VCaP (cell line): Measurements from ENCODE around the gene SLC25A39.
"Not testable (repeated sequence)": the region's sequence is repeated elsewhere in the genome, so short reads cannot be mapped to it uniquely, and the experiment has no call there.

ENCODE experiments used
- H3K27ac ChIP-seq: fragments of 450-650 bp; 2 replicates; pipeline ENCODE4 v1.5.1; 2017
- TF ChIP-seq, protein P1 (sequence below): fragments of 450-650 bp; conservative IDR thresholded peaks from 2 replicates; pipeline ENCODE4 v1.5.1; 2017; ENCODE audit warnings: mild to moderate bottlenecking, moderate library complexity

Gene SLC25A39

DNA sequence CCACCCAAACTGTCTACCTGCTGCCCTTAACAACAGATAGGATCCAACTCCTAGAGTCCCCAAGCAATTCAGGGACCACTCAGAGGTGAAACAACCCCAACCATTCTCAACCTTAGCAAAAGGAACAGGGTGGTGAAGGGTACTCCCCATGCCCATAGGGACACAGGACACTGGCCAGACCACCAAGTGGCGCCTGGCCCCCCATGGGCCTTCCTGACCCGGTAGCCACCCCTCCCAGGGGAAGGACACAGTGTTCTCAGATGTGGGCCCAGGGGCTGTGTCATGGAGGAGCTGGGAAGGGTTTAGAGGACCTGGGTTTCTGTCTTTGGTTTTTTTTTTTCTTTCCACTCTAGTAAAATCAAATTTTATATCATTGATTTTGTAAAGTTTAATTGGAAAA, 9.7 kb upstream of the SLC25A39 start:
- TF ChIP-seq, protein P1, sequence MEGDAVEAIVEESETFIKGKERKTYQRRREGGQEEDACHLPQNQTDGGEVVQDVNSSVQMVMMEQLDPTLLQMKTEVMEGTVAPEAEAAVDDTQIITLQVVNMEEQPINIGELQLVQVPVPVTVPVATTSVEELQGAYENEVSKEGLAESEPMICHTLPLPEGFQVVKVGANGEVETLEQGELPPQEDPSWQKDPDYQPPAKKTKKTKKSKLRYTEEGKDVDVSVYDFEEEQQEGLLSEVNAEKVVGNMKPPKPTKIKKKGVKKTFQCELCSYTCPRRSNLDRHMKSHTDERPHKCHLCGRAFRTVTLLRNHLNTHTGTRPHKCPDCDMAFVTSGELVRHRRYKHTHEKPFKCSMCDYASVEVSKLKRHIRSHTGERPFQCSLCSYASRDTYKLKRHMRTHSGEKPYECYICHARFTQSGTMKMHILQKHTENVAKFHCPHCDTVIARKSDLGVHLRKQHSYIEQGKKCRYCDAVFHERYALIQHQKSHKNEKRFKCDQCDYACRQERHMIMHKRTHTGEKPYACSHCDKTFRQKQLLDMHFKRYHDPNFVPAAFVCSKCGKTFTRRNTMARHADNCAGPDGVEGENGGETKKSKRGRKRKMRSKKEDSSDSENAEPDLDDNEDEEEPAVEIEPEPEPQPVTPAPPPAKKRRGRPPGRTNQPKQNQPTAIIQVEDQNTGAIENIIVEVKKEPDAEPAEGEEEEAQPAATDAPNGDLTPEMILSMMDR: no peak
- H3K27ac ChIP-seq: no peak overlapping the region

DNA sequence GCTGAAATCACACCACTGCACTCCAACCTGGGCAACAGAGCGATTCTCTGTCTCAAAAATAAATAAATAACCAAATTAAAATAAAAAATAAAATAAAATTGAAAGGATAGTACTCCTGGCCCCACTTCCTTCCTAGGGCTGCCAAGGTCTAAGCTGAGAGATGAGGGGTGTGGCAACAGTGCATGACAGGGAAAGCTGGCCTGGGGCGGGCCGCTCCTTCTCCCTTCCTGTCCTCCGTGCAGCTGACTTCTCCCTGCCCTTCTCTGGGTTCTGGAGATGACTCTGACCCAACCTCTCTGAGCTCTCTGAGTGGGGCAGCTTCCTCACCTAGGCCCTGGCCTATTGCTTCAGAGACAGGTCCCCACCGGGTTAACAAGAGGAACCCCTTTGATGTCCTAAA, 8.7 kb upstream of the SLC25A39 start:
- TF ChIP-seq, protein P1: no peak
- H3K27ac ChIP-seq: no peak overlapping the region

DNA sequence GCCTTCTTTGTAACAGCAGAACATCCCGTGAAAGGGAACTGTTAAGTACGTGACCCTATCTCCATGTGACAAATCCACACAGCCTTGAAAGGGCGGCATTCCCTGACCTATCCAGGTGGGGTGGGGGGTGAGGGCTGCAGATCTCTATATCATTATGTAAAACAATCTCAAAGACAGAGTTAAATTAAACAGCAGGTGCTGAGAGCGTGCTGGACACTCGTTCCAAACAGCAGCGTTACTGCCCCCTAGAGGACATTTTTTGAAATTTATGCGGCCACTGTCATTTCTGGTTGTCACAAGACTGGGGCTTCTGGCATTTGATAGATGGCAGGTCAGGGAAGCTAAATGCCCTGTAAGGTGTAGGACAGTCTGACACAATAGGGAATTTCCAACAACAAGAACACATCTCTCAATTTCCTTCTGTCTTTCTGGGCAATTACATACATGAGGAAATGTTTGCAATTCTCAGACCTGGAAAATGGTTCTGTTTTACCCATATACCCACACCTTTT, 6.7 kb upstream of the SLC25A39 start:
- H3K27ac ChIP-seq: no peak overlapping the region
- TF ChIP-seq, protein P1: peak; percentile 95

DNA sequence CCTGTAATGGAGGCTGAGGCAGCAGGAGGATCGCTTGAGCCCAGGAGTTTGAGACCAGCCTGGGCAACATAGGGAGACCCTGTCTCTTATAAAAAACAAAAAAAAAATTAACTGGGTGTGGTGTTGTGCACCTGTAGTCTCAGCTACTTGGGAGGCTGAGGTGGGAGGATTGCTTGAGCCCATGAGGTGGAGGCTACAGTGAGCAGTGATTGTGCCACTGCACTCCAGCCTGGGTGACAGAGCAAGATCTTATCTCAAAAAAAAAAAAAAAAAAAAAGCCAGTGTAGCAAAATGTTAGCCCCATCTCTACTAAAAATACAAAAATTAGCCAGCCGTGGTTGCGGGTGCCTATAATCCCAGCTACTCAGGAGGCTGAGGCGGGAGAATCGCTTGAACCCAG, 5.6 kb upstream of the SLC25A39 start:
- not testable (repeated sequence) for H3K27ac ChIP-seq

DNA sequence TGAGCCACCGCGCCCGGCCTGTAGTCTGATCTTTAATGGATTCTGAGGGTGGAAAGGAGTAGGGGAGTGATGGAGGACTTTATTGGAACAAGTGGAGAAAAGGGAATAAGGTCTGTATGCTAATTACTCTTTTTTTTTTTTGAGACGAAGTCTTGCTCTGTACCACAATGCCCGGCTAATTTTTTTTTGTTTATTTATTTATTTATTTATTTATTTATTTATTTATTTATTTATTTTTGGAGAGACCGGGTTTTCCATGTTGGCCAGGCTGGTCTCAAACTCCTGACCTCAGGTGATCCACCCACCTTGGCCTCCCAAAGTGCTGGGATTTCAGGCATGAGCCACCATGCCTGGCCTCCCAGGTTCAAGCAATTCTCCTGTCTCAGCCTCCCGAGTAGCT, 4.9 kb upstream of the SLC25A39 start:
- not testable (repeated sequence) for H3K27ac ChIP-seq

DNA sequence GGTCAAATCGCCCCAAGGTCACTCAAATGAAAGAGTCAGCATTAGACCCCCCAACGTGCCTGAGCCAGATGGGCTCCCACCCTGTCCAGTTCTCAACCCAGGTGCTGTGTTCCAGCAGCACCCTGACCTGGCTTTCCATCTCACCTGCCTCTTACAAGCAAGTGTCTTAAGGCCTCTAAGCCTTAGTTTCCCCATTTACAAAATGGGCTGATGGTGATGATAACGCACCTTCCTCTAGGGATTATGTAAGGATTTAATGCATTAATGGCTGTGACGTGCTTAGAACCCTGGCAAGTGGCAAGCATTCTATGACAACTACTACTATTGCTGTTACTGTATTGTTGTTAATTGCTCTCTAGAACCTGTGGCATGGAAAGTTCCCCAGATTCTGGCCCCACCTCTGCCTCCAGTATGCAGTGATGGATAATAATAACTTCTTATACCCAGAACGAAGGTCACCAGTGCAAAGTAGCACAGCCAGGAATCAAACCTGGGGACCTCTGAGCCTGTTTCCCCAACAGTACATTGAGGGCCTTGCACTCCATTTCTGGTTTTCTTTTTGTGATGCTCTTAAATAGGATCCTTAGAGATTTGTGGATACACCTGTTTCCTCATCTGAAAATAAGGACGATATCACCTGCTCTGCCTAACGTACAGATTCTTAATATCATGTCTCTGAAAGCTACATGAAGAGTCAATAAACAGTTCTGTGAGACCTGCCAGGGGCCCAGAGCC, 3.3 kb upstream of the SLC25A39 start:
- no peak overlapping the region; the same call in 1 of the 2 replicates for H3K27ac ChIP-seq
- TF ChIP-seq, protein P1: no peak

DNA sequence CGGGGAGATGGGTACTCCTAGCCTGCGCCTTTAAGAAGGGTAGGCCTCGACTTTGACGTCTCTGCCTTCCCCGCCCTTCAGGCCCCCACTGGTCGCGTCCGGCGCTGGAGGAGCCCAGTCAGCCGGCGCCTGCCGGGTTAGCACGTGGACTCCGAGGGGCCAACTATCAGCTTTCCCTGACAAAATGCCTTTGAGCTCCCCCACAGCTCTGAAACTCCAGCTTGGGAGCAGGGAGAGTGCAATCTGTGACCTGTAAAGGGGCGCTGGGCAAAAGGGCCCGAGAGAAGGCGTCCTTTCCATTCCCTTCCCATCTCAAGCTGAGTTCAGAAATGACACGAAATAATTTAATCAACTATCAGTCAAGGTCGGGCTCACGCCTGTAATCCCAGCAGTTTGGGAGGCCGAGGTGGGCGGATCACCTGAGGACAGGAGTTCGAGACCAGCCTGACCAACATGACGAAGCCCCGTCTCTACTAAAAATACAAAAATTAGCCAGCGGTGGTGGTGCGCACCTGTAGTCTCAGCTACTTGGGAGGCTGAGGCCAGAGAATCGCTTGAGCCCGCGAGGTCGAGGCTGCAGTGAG, 2.3 kb upstream of the SLC25A39 start:
- TF ChIP-seq, protein P1: no peak
- peak overlapping the region; percentile 42; the same call in 1 of the 2 replicates for H3K27ac ChIP-seq

DNA sequence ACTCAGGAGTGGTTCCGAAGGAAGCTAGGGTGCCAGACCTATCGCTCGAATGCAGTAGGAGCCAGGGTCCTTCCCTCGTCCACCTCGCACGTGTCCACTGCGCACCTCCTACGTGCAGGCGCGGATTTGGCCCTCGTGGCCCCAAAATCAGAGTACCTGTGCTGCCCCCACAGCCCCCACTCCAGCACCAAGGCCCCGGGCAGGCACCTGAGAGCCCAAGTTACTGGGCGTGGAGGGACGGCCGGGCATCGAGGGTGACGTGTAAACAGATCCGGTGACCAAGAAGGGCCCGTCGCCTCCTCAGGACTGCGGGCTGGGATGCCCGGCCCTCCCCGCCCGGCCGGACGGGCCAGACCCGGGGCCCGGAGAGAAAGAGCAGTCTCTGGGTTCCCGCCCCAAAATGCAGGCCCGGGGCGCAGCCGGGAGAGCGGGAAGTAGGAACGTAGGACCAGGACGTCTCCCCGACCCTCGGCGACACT, 492 bp downstream of the SLC25A39 start:
- H3K27ac ChIP-seq: peak overlapping the region; percentile 91
- TF ChIP-seq, protein P1: no peak
